ENCODE results near the gene SNAP91. TPM values are rescaled to one million over a fixed set of nuclear protein-coding genes. Genes with fewer than 3 reads are reported as not detected.

SNAP91 gene
- total RNA-seq, 1 donor from 2014 or later, result 3.4 TPM

DNA sequence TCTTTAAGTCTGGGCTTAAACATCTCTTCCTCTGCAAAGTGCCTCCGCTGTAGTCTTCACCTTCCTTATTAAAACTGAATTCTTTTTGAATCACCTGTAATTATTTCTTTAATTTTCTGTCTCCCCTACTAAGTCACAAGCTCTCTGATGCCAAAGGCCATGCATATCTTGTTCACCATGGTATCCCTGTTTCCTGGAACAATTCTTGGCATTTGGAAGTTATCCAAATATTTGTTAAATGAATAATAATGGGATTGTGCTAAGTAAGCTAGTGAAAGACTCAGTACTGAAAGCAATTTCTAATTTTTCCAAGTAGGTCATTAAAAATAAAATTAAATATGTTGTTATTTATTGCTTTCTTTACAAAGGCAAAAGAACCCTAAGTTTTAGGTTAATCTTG lies 12.2 kb downstream of the SNAP91 start:
- peaks cover 21% of the 10 kb centered on the region for H3K27me3 Mint-ChIP-seq
- no peak for DNase-seq (ENCODE audit: extremely low spot score, unreplicated experiment)
- H3K4me1 Mint-ChIP-seq (ENCODE audit: unreplicated experiment), result no peaks in the 10 kb centered on the region
- no peak overlapping the region for H3K4me3 Mint-ChIP-seq
- no peaks in the 10 kb centered on the region for H3K36me3 Mint-ChIP-seq
- no peaks in the 10 kb centered on the region for H3K9me3 Mint-ChIP-seq
- H3K27ac Mint-ChIP-seq, result no peak overlapping the region
- TF ChIP-seq, protein P1, sequence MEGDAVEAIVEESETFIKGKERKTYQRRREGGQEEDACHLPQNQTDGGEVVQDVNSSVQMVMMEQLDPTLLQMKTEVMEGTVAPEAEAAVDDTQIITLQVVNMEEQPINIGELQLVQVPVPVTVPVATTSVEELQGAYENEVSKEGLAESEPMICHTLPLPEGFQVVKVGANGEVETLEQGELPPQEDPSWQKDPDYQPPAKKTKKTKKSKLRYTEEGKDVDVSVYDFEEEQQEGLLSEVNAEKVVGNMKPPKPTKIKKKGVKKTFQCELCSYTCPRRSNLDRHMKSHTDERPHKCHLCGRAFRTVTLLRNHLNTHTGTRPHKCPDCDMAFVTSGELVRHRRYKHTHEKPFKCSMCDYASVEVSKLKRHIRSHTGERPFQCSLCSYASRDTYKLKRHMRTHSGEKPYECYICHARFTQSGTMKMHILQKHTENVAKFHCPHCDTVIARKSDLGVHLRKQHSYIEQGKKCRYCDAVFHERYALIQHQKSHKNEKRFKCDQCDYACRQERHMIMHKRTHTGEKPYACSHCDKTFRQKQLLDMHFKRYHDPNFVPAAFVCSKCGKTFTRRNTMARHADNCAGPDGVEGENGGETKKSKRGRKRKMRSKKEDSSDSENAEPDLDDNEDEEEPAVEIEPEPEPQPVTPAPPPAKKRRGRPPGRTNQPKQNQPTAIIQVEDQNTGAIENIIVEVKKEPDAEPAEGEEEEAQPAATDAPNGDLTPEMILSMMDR (conservative IDR thresholded peaks at IDR 0.05), result no peak

DNA sequence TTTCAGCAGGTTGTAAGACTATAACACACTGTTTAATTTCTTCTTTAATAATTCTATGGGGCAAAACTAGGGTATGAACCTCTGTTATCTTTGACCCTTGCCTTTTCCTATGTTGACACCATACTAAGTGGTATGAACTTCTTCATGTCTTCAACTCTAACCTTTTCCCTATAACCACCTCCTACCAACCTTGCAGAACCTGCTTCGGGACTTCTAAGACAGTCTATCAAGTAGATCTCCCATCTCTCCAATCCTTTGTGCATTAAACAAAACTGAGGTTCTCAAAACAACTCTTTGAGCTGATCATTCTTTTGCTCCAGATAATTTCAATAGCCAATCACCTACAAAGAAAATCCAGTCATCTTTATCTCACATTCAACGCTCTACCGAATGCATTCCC lies 23.4 kb downstream of the SNAP91 start:
- TF ChIP-seq, protein P1 (conservative IDR thresholded peaks at IDR 0.05), result no peak
- no peaks in the 10 kb centered on the region for H3K4me1 Mint-ChIP-seq (ENCODE audit: unreplicated experiment)
- no peaks in the 10 kb centered on the region for H3K27me3 Mint-ChIP-seq
- no peak overlapping the region for H3K27ac Mint-ChIP-seq
- no peaks in the 10 kb centered on the region for H3K9me3 Mint-ChIP-seq
- no peak overlapping the region for H3K4me3 Mint-ChIP-seq
- no peaks in the 10 kb centered on the region for H3K36me3 Mint-ChIP-seq
- no peak for DNase-seq (ENCODE audit: extremely low spot score, unreplicated experiment)

DNA sequence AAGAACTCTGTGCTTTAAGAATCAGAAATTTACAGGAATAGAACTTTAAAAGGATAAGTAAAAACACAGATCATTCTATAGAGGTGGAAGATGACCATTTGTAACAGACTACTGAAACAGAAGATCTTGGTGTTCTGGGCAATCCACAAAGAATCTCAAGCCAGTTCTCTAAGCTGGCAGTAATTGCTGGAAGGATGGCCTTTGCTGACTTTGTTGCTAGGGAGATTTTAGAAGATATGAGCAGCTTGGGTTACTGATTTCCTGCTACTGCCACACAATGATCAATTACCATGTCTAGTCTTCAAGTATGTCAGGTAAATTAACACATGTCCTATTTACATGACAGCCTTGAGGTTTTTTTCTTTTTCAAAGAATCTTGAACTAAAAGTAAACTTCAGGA lies 31.1 kb downstream of the SNAP91 start:
- TF ChIP-seq, protein P1 (conservative IDR thresholded peaks at IDR 0.05), result no peak
- DNase-seq (ENCODE audit: extremely low spot score, unreplicated experiment), result no peak
- H3K27ac Mint-ChIP-seq, result no peak overlapping the region
- H3K4me3 Mint-ChIP-seq, result no peak overlapping the region
- H3K9me3 Mint-ChIP-seq, result no peaks in the 10 kb centered on the region
- H3K4me1 Mint-ChIP-seq (ENCODE audit: unreplicated experiment), result no peaks in the 10 kb centered on the region
- H3K27me3 Mint-ChIP-seq, result peaks cover 6% of the 10 kb centered on the region
- H3K36me3 Mint-ChIP-seq, result no peaks in the 10 kb centered on the region

DNA sequence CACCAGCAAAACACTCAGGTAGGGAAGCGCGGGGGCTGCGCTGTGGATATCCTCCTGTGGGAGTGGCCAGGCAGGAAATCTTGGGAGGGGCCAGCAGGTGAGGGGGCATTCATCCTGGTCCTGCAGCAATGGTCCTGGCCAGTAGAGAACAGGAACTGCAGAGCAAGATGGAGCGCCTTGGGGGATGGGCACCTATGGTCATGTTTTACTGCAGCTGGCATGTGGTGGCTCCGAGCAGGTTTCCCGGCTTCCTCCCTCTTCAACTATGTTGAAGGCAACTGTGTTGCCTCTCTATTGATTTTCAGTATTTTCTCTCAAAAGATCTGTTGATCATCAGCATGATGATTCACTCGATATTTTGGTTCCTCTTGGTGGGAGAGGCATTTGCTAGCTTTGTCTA lies 70.9 kb downstream of the SNAP91 start:
- no peaks in the 10 kb centered on the region for H3K27me3 Mint-ChIP-seq
- H3K4me1 Mint-ChIP-seq (ENCODE audit: unreplicated experiment), result no peaks in the 10 kb centered on the region
- no peak overlapping the region for H3K4me3 Mint-ChIP-seq
- no peak for DNase-seq (ENCODE audit: extremely low spot score, unreplicated experiment)
- no peaks in the 10 kb centered on the region for H3K36me3 Mint-ChIP-seq
- H3K9me3 Mint-ChIP-seq, result no peaks in the 10 kb centered on the region
- TF ChIP-seq, protein P1 (conservative IDR thresholded peaks at IDR 0.05), result no peak
- no peak overlapping the region for H3K27ac Mint-ChIP-seq

DNA sequence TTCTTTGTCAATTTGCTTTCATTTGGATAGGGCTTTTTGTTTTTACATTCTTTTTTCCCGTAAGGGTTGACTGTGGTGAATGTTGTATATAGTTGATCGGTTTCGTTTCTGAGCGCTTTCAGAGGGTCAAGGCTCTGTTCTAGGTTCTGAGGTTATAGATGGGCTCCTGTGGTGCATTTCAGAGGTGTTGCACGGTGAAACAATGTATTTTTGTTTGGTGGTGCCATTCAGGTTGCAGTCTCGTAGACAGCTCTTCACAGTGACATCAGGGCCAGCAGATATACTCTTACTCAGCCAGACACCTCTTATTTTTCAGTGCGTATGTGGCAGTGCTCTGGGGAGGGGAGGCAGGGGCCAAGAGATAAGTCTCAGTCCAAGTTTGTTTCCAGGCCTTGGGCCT lies 72.1 kb downstream of the SNAP91 start:
- Mint-ChIP-seq H3K27ac (no peak overlapping the region), H3K27me3 (no peaks in the 10 kb centered on the region), H3K9me3 (no peaks in the 10 kb centered on the region), H3K4me1 (ENCODE audit: unreplicated experiment) (no peaks in the 10 kb centered on the region), H3K4me3 (no peak overlapping the region), H3K36me3 (no peaks in the 10 kb centered on the region)
- TF ChIP-seq, protein P1 (conservative IDR thresholded peaks at IDR 0.05), result no peak
- no peak for DNase-seq (ENCODE audit: extremely low spot score, unreplicated experiment)

DNA sequence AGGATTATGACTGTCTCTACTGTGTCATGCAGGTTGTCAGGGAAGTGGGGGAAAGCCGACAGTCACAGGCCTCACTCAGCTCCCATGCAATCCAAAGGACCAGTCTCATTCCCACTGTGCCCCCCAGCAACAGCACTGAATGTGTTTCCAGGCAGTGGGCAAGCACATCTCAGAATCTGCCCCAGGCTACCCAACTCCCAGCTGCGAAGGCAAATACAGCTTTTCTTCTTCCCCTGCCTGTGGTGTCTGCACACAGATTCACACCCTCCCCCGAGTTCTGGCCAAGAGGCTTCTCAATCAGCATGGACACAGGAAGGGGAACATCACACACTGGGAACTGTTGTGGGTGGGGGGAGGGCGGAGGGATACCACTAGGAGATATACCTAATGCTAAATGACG lies 75.3 kb downstream of the SNAP91 start:
- no peak for DNase-seq (ENCODE audit: extremely low spot score, unreplicated experiment)
- Mint-ChIP-seq H3K9me3 (peaks cover 6% of the 10 kb centered on the region), H3K4me3 (no peak overlapping the region), H3K4me1 (ENCODE audit: unreplicated experiment) (no peaks in the 10 kb centered on the region), H3K36me3 (no peaks in the 10 kb centered on the region), H3K27me3 (no peaks in the 10 kb centered on the region), H3K27ac (no peak overlapping the region)
- TF ChIP-seq, protein P1 (conservative IDR thresholded peaks at IDR 0.05), result no peak

Measured in type B pancreatic cell (in vitro differentiated cells).